NCI-H2196 (cell line): ENCODE data around the gene HOXC10.

Experiments
- DNase-seq: peaks from one replicate; lab custom pipeline; 2025; ENCODE audit not compliant: unreplicated experiment; lab: John Stamatoyannopoulos, UW

HOXC10 gene

DNA sequence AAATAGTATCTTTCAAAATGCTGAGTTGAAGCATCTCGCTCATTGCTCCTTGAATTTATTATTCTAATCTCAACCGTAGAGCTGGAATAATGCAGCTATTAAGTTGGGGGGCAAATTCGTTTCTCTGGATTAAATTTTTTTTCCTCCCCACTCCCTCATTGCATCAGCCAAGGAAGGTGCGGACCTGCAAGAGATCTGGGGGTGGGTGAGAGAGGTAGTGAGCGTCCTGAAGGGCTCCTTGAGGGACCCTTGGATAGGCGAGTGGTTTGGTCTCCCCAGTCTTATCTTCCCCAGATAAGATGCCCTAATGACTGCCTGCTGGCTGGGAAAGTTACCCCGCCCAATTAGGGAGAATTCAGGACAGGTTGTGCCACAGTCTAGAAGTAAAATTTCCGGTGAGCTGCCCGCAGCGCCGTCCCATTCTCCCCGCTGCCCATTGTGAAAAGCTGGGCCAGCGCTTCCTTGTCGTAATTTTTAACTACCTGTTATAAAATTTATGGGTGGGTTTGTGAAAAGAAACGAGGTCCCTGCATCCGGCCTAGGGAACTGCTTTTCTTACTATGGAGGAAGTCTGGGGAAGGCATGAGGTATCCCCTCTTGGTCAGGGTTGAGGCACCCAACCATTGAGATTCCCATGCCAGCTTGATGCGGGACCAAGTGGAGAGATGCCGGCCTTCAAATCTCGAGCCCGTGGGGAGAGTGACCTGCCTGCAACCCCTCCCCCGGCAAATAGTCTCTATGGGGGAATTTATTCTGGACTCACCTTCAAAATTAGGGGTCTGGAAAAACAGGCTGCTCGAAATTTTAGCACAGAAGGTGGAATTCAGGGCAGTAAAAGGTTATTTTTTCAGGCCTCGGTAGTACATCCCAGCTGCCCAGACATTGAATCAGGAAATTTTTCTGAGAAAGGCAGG is 30.3 kb downstream of the HOXC10 start:
- DNase-seq = no peak

DNA sequence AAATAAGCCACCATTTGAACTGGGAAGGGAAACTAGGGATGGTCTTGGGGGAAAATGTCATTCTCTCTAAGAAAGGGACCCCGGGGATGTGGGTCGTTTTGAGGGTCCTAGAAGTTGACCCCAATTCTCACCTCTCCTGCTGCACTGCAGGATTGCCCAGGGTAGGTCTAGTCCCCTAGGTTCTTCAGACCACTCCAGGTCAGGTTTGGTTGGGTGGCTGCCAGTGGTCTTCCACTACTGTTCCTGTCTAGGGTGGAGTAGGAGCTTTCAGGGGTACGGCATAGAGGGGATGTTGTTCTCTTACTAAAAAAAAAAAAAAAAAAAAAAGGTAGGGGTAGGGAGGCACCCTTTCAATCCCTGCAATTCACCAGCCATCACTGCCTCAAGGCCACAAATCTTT is 31.1 kb downstream of the HOXC10 start:
- no peak for DNase-seq

DNA sequence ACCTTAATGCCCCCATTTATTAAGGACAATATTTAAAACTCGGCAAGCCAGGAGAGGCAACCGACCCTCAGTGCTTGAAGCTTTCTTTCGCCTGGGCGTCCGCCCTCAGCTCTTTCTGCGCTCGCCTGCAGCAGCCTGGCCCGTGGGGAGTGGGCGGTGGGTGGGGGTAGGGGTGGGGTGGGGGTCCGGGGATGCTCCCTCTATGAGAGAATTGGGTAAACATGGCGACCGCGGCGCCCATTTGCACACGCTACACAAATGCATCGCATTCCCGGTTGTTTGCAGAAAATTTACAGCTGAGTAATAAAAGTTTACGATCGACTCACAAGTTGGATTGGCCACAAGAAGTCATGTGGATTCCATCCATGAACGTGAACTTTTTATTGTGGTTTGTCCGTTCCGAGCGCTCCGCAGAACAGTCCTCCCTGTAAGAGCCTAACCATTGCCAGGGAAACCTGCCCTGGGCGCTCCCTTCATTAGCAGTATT is 31.6 kb downstream of the HOXC10 start:
- DNase-seq = peak; percentile 68

DNA sequence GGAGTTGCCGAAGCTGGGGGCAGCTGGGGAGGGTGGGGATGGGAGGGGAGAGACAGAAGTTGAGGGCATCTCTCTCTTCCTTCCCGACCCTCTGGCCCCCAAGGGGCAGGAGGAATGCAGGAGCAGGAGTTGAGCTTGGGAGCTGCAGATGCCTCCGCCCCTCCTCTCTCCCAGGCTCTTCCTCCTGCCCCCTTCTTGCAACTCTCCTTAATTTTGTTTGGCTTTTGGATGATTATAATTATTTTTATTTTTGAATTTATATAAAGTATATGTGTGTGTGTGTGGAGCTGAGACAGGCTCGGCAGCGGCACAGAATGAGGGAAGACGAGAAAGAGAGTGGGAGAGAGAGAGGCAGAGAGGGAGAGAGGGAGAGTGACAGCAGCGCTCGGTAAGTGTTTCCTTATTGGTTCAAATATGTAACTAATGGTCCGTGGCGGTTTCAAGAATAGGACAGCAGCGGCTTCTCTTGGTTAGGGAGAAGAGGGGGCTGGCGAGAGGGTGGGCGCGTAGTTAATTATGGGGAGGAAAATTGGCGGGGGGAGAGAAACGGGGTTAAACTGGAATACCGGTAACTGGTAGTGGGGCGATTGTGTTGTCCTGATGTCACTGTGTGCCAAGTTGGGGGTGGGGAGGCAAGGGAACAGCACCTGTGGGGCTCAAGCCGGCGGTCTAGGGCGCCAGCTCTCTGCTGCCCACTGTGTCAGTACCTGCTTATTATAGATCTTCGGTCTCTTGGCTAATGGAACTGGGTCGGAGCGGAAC is 32.3 kb downstream of the HOXC10 start:
- peak; percentile 72 for DNase-seq

DNA sequence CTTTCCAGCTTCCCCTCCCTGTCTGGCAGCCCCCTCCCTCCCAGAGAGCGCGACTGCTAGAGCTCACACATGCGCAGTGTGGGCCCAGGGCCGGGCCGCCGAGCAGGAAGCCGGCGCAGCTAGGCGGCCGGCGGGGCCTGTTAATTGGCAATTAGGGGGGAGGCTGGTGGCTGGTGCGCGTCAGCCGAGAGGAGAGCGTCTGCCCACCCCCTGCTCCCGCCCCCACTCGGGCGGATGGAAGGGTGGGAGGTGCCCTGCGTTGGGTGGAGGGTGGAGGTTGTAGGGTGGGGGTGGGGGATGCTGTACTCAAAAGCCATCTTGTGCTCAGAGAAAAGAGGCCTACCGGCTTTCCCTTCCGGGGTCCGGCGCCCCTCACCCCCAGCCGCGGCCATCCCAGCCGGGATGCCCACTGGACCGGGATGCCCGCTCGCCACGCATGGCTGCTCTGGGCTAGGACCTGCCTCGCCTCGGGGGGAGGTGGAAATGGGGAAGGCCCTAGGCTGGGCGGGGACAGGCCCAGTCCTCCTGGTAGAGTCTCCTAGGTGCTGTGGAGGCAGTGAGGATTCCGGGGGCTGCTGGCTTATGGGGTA is 33.0 kb downstream of the HOXC10 start:
- peak; percentile 97 for DNase-seq

DNA sequence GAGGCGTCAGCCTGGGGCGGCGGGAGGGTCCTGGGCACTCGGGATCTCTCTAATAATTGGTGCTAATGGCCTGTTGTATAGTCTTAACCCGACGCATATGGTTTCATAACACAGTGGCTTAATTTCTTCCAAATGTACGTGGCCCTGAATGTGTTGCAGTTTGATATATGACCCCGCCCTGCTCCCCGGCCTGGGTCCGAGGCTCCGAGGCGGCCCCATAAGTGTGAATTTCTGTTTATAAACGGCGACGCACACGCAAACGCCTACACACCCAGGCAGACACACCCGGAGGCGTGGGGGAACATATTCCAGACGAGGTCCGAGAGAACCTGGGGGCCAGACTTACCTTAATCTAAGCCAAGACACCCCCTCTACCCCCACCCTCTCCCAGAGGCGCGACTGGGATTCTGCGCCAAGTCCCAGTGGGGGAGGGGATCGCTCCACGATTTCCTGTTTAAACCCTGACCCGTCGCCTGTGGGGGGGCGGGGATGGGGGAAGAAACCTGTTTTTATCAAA is 33.6 kb downstream of the HOXC10 start:
- peak; percentile 45 for DNase-seq

DNA sequence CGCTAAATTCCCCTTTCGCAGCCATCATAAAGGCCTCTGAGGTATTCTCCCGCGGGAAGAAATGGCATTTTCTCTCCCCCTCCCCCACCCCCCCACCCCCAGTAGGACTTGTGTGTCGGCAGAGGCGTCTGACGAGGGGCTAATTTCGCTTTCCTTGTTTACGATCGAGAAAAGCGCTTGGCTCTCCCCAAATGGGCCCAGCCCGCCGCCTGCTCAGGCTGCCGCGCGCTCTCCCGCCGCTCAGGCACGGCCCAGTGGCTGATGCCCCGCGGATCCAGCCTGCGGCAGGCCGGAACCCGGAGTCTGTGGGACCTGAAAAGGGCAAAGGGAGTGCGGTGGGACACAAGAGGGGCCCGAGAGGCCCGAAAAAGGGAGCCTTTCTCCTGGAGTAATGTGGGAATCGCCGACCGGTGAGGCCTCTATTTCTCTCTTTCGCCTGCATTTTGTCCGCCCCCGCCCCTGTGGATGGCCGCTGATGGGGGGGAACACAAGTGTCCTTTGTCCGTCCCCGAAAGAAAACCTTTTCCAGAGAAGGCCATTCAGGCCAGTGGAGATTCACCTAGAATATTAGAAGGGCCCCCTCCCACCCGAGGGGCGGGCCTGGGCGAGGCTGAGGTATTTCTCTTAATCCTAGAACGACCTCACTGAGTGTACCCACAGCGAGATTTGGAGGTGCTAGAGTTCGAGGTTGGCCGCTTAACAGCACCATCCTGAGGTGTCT is 34.3 kb downstream of the HOXC10 start:
- no peak for DNase-seq

DNA sequence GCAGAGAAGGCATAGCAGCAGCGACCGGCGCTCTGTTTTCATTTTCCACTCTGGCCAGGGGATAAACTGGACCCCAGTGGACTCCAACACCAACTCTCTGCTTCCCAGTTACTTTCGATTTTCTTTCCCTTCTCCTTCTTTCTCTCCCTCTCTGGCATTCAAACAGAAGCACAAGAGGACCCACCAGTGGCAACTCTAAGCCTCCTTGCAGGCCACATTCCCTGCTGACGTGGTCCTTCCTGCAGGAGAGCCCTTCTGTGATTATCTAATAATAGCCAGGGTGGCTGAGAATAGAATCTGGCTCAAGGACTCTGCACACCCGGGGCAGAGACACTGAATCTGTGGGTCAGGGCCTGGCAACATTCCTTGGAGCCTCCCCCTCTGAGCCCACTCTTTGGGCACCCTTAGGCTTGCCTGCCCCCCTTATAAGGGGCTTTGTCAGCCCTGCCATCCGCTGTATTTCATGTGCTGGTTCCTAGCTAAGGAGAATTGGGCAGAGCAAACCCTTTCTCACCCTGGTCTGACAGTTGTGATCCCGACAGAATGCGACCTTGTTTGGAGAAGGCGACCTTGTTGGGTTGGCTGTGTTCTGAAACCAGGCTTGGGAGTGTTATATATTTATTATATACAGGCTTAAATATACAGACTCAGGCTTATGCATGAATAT is 35.1 kb downstream of the HOXC10 start:
- no peak for DNase-seq

DNA sequence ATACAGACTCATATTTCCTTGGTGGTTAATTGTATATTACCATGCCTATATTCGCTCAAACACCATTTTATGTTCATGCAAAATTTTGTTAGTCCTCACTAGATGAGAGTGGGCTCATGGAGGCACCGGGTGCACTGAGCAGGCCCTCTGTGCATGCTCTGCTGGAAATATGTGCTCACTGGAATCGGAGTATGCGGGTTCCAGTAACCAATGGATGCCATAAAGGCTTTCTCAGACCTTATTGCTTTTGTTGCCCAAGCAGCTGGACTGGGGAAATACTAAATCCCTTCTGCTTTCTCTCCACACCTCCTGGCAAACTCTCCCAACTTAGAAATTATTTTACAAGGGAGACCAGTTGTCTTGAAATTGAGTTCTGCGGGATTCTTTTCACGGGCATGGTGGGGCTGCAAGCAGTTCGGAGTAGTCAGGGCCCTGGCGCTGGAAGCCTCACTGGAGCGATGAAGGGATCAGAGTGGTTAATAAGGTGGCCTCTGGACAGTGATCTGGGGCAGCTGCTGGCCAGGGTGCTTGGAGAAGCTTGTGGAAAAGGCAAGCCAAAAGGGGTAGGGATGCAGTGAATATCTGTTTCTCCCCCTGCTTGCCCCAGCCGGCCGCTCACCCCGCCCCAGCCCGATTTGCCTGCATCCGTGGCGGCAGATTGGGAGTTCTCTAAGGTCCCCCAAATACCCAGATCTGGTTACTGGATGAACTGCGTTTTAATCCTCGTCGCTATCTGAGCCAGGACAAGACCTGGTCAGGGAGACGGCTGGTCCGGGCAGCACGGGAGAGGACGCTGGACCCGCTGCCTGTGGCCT is 35.9 kb downstream of the HOXC10 start:
- no peak for DNase-seq

DNA sequence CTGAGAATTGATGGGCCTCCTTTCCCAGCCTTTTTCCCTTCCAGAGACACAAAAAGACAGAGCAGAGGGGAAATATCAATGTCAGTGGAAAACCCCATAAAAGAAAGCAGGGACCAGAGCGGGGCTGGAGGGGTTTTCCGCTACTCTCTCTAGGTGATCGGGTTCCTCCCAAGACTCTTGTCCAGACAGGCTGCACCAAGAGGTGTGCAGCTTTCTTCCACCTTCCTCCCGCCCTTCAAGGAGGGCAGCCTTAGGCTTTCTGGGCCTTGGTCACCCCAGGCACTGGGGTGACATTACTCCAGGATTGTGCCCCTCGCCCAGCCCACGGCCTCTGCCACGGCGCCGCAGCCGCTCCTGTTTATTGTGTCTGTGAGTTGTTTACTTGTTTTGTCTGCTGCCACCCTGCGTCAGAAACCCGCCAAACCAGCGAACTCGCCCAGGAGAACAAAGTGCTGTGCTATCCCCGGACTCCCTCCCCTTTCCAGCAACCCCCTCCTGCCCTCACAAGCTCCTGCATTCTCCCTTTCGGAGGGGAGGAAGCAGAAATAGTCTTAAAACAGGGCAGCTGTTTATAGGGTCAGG is 36.6 kb downstream of the HOXC10 start:
- no peak for DNase-seq

DNA sequence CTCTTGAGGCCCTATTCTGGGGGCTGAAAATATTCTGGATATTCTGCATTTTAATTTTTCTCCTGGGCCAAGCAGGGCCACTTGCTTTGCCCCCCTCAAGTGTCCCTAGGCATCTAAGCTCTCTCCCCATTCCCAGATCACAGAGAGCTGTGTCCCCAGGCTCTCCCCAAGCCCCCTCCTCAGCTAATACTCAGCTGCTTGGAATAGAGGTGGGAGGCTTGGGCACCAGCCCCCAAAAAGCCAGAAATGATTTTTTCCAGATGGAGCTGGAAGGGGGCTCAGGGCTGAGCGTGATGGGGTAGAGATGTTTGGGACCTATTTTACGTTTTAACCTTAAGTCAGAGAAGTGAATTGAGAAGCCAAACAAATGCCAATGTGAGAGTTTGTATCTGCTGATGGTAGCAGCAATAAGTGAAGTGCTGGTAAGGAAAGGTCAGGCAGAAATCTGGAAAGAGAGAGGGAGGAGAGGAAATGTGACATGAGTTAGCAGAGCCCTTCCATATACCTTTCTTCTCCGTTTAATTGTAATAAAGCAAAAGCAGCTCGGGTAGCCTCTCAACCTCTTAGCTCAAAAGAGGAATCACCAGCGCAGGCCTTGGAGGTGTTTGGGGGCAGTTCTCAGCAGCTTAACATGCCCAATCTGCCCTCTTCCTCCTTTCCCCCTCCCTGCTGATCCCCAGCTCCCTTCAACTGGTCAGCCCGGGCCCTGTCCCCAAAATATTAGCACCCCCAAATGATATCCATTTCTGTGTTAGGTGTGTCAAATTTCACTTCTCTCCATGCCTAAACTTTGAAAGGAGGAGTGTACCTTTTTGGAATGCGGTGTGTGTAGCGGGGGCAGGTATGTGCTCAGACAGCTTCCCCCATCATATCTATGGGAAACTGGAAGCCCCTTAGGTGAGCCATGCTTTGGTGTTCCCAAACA is 38.3 kb downstream of the HOXC10 start:
- DNase-seq = no peak

DNA sequence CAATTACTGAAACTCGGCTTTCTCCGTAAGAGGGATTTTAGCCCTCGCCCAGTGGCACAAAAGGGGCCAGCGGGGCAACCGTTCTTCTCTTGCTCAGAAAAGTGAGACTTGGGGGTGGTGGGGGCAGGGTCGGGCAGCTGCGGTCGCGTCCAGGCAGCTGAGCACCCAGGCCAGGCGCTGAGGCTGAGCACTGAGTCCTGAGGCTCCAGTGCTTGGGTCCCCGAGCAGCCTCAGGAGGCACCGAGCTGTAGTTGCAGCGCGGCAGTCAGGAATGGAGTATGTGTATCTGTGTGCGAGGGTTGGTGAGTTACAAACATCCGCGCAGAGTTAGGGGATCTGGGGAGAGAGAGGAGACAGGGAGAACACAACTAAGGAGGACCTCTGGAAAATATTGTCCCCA is 39.2 kb downstream of the HOXC10 start:
- DNase-seq = no peak

DNA sequence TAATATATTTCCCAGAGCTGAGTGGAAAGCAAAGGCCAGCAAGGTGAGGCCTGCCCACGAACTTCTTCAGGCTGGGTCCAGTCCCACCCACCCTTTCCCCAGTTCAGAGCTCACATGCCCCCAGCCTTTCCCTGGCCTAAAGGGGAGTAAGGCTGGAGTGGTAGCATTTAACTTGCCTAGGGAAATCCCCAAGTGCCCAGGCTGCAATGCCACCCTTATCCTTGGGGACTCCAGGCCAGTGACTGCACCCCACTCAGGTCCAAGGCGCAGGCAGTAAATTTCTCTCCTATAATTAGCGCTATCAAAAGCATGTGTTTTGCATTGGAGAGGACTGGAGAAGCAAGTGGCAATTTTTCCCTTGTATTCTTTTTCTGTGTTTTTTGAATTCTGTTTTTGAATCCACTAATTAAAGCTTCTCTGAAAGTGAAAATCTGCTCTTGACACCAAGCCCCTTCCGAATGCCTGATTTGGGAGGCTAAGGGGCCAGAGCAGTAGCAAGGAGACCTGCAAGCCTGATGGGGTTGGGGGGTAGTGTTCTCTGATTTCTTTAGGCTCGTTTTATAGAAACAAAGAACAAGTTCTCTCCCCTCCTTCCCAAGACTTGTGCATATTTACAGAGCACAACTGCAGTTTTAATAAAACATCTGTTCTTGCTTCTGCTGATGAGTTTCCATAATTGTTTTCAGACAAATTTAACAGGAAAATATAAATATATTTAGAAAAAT is 39.8 kb downstream of the HOXC10 start:
- DNase-seq = no peak

DNA sequence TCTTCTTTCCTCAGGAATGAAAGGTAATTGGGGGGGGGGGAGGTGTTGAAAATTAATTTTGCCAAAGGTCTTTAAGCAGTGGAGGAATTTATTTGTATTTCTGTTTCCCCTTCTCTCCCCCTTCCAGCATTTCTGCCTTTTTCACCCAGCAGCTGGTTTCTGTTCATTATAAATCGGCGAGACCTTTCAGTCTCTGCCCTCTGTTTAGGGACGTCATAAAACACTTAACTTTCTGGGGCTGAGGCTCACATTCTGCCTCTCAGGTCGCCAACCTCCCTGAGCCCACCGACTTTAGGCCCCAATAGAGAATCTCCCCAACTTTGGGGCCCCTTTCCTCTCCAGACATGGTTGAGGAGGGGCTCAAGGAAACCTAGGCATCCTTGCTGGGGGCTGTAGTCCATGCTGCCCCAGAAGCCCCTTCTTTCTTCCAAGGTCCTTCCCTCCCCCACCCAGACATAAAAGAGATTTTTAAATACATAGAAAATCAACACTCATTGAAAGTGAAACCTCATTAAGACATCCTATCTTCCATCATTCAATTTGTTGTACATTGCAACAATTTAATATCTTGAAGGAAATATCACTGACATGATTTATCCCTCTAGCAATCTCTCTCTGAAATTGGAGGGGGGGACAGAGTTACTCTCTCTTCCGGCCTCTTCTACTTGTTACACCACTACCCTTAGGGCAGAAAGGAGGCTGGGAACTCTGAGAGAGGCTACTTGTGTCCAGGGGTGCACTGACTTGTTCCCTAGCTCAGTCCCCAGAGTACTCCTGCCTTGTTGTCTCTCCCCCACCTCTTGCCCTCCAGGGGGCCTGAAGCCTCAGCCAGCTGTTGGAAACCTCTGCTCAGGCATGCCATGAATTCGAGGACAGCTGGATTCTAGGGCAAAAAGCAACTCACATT is 40.8 kb downstream of the HOXC10 start:
- DNase-seq = no peak

DNA sequence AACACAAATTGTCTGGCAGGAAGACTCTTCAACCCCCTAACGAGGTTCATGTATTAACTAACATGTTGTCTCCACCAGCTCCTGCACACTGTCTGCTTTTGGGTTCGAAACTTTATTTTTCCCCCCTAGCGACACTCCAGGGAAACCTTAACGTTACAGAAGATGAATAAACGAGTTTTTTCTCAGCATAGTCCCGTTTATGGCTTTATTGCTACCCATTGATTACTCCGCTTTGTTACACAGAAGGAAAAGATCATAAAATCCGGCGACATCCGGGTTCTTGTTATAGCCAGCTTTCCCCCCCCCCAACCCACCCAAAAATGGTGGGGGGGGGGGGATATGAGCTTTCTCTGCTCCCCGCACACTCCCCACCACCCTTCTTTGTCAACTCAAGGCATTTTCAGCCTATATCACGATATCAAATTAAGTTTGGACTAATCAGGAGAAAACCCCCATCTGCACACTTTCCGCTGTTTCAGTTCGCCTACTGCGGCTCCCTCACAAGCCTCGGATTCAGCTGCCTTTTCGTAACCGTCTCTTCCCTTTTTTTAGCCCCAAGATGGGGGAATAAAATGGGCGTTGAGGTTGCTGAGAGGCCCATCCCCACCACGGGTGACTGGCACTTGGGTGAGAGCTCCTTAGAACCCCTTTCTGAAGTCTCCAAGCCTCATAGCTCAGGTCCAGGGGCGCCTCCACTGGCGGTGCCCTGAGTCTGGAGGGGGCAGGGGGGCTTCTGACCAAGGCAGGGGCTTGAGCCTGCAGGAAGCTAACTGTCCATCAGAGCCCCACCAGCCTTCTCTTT is 41.9 kb downstream of the HOXC10 start:
- no peak for DNase-seq

DNA sequence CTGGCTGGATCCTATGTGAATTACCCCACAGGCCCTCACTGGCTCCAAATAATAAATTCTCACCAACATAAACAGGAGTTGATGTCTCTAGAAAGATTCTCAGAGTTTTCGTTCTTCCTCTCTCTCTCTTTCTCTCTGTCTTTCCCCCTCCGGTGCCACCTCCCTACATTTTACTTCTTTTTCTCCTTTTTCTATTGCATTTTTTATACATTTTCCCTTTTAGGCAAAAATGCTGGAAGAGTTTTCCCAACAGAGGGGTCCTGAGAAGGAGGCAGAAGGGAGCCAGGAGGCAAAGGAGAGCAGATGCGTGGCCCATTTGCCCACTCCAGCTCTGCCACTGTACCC is 42.5 kb downstream of the HOXC10 start:
- DNase-seq = no peak
